Measurements from ENCODE around the gene PTPRF.
"Not testable (repeated sequence)": the region's sequence is repeated elsewhere in the genome, so short reads cannot be mapped to it uniquely, and the experiment has no call there.

Gene PTPRF

DNA sequence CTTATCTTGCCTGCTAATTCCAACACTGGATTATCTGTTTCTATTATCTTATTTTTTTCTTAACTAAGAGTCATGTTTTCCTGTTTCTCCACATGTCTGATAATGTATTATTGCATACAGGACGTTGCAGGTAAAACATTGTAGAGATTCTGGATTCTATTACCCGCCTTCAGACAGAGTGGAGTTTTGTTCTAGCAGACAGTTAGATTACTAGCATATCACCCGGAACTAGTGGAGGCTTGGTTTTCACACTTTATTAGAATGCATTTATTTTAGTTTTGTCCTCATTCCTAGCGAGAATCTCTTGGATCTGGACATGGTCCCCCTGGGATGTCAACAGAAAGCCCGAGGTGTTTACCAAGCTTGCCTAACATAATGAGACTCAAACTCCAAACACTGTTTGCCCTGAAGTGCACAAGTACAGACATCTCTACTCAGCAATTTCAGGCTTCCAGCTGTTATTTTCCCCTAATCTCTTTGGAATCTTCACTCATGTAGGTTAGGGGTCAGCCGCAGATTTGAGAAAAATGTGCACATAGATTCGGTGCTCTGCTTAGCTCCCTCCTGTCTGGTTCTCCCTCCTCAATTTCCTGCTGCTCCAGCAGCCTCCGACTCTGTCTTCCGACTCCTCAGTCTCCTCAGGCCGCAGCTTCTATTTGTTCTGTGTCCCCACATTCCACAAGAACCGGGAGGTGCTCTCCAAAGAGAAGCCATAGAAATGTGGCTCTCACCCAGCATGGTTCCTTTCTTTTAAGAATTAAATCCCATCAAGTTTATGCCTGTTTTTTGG lies 36.8 kb upstream of the PTPRF start:
- peaks cover 5% of the 10 kb centered on the region for H3K9me3 ChIP-seq (ENCODE audit: insufficient read depth, low read length, severe bottlenecking)
- peaks cover 11% of the 10 kb centered on the region for H3K27me3 ChIP-seq (ENCODE audit: insufficient read depth, low read length, poor library complexity)
- no peak overlapping the region for H3K27ac ChIP-seq (ENCODE audit: low read length)
- no peak overlapping the region for H3K4me2 ChIP-seq (ENCODE audit: insufficient read depth, low read length)
- TF ChIP-seq EZH2 (IDR thresholded peaks at IDR 0.05; ENCODE audit: borderline replicate concordance, low read depth, low read length, severe bottlenecking), result no peak
- TF ChIP-seq, protein P1, sequence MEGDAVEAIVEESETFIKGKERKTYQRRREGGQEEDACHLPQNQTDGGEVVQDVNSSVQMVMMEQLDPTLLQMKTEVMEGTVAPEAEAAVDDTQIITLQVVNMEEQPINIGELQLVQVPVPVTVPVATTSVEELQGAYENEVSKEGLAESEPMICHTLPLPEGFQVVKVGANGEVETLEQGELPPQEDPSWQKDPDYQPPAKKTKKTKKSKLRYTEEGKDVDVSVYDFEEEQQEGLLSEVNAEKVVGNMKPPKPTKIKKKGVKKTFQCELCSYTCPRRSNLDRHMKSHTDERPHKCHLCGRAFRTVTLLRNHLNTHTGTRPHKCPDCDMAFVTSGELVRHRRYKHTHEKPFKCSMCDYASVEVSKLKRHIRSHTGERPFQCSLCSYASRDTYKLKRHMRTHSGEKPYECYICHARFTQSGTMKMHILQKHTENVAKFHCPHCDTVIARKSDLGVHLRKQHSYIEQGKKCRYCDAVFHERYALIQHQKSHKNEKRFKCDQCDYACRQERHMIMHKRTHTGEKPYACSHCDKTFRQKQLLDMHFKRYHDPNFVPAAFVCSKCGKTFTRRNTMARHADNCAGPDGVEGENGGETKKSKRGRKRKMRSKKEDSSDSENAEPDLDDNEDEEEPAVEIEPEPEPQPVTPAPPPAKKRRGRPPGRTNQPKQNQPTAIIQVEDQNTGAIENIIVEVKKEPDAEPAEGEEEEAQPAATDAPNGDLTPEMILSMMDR (IDR thresholded peaks at IDR 0.05; ENCODE audit: borderline replicate concordance, extremely low read depth, low read length, poor library complexity, severe bottlenecking), result no peak
- no peaks in the 10 kb centered on the region for H3K36me3 ChIP-seq (ENCODE audit: insufficient read depth, low read length)
- no peak overlapping the region for H3K9ac ChIP-seq (ENCODE audit: low read depth, low read length)
- ATAC-seq (ENCODE audit: insufficient read depth, low read depth) (no peak), DNase-seq (no peak)
- no peak overlapping the region for H2AFZ ChIP-seq (ENCODE audit: low read depth, low read length)
- H3K79me2 ChIP-seq (ENCODE audit: insufficient read depth, low read length), result no peaks in the 10 kb centered on the region
- H3K4me3 ChIP-seq (ENCODE audit: low read depth in 1 of 2, low read length in 2 of 2), result no peak overlapping the region
- H4K20me1 ChIP-seq (ENCODE audit: insufficient read depth, low read length), result no peaks in the 10 kb centered on the region
- H3K4me1 ChIP-seq (ENCODE audit: insufficient read depth, low read length), result no peaks in the 10 kb centered on the region

DNA sequence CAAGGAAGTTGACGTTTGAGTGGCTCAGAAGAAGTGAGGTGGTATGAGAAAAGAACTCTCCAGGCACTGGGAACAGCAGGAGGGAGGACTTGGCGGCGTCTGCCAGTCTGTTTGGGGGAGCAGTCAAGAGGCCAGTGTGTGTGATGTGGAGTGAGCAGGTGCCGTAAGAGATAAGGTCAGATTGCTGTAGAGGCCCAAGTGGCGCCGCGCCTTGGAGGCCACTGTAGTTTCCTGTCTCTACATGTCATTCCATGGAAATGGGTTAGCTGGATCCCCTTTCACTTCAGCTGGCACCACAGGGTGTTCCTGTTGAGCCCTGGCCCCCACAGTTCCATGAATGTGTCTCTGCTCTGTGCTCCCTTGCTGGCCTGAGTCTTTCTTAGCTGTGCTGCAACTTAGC lies 35.5 kb upstream of the PTPRF start:
- no peak overlapping the region for H3K27ac ChIP-seq (ENCODE audit: low read length)
- no peak overlapping the region for H2AFZ ChIP-seq (ENCODE audit: low read depth, low read length)
- H3K27me3 ChIP-seq (ENCODE audit: insufficient read depth, low read length, poor library complexity), result peaks cover 11% of the 10 kb centered on the region
- no peaks in the 10 kb centered on the region for H4K20me1 ChIP-seq (ENCODE audit: insufficient read depth, low read length)
- H3K4me2 ChIP-seq (ENCODE audit: insufficient read depth, low read length), result no peak overlapping the region
- ATAC-seq (ENCODE audit: insufficient read depth, low read depth), result no peak
- H3K9me3 ChIP-seq (ENCODE audit: insufficient read depth, low read length, severe bottlenecking), result peaks cover 5% of the 10 kb centered on the region
- H3K79me2 ChIP-seq (ENCODE audit: insufficient read depth, low read length), result no peaks in the 10 kb centered on the region
- TF ChIP-seq, protein P1 (IDR thresholded peaks at IDR 0.05; ENCODE audit: borderline replicate concordance, extremely low read depth, low read length, poor library complexity, severe bottlenecking), result no peak
- TF ChIP-seq EZH2 (IDR thresholded peaks at IDR 0.05; ENCODE audit: borderline replicate concordance, low read depth, low read length, severe bottlenecking), result no peak
- no peaks in the 10 kb centered on the region for H3K36me3 ChIP-seq (ENCODE audit: insufficient read depth, low read length)
- no peak overlapping the region for H3K4me3 ChIP-seq (ENCODE audit: low read depth in 1 of 2, low read length in 2 of 2)
- DNase-seq, result no peak
- no peaks in the 10 kb centered on the region for H3K4me1 ChIP-seq (ENCODE audit: insufficient read depth, low read length)
- H3K9ac ChIP-seq (ENCODE audit: low read depth, low read length), result no peak overlapping the region

DNA sequence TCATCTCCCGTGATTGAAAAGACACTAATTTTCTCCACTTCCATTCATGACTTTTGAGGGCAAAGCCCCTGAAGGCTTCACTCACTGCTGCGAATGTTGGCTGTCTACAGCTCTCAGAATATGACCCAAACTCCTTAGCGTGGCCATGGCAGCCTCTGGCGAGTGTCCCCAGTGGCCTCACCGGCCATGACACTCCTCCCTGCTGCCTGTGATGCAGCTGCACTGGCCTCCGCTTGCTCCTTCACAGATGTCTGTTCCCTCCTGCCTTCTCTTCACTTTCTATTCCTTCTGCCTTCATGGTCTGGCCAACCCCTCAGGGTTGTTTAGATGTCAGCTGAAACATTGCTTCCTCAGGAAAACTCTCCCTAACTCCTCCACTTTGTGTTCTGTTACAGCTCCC lies 30.8 kb upstream of the PTPRF start:
- Histone ChIP-seq H4K20me1 (ENCODE audit: insufficient read depth, low read length) (no peaks in the 10 kb centered on the region), H3K4me2 (ENCODE audit: insufficient read depth, low read length) (no peak overlapping the region), H3K4me3 (ENCODE audit: low read depth in 1 of 2, low read length in 2 of 2) (no peak overlapping the region), H3K4me1 (ENCODE audit: insufficient read depth, low read length) (no peaks in the 10 kb centered on the region), H3K27me3 (ENCODE audit: insufficient read depth, low read length, poor library complexity) (peaks cover 7% of the 10 kb centered on the region), H3K79me2 (ENCODE audit: insufficient read depth, low read length) (no peaks in the 10 kb centered on the region), H3K9ac (ENCODE audit: low read depth, low read length) (no peak overlapping the region), H3K9me3 (ENCODE audit: insufficient read depth, low read length, severe bottlenecking) (no peaks in the 10 kb centered on the region), H3K27ac (ENCODE audit: low read length) (no peak overlapping the region), H3K36me3 (ENCODE audit: insufficient read depth, low read length) (no peaks in the 10 kb centered on the region), H2AFZ (ENCODE audit: low read depth, low read length) (no peak overlapping the region)
- DNase-seq, result no peak
- TF ChIP-seq, protein P1 (IDR thresholded peaks at IDR 0.05; ENCODE audit: borderline replicate concordance, extremely low read depth, low read length, poor library complexity, severe bottlenecking), result no peak
- no peak for TF ChIP-seq EZH2 (IDR thresholded peaks at IDR 0.05; ENCODE audit: borderline replicate concordance, low read depth, low read length, severe bottlenecking)
- no peak for ATAC-seq (ENCODE audit: insufficient read depth, low read depth)

DNA sequence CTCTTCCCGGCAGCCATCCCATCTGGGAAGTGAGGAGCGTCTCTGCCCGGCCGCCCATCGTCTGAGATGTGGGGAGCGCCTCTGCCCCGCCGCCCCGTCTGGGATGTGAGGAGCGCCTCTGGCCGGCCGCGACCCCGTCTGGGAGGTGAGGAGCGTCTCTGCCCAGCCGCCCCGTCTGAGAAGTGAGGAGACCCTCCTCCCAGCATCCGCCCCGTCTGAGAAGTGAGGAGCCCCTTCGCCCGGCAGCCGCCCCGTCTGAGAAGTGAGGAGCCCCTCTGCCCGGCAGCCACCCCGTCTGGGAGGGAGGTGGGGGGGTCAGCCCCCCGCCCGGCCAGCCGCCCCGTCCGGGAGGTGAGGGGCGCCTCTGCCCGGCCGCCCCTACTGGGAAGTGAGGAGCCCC lies 28.9 kb upstream of the PTPRF start:
- ATAC-seq (ENCODE audit: insufficient read depth, low read depth); H3K4me2 ChIP-seq (ENCODE audit: insufficient read depth, low read length); H3K4me3 ChIP-seq (ENCODE audit: low read depth in 1 of 2, low read length in 2 of 2); H3K27ac ChIP-seq (ENCODE audit: low read length); H3K4me1 ChIP-seq (ENCODE audit: insufficient read depth, low read length); H3K9me3 ChIP-seq (ENCODE audit: insufficient read depth, low read length, severe bottlenecking); H3K36me3 ChIP-seq (ENCODE audit: insufficient read depth, low read length); H3K27me3 ChIP-seq (ENCODE audit: insufficient read depth, low read length, poor library complexity); H4K20me1 ChIP-seq (ENCODE audit: insufficient read depth, low read length); DNase-seq; H3K79me2 ChIP-seq (ENCODE audit: insufficient read depth, low read length); H2AFZ ChIP-seq (ENCODE audit: low read depth, low read length); H3K9ac ChIP-seq (ENCODE audit: low read depth, low read length): not testable (repeated sequence)
